ENCODE results near the gene TNS2. TPM values are rescaled to one million over a fixed set of nuclear protein-coding genes. Genes with fewer than 3 reads are reported as not detected.
A peak's percentile ranks its signal among the peaks of the same experiment; 100 is the strongest.

The TNS2 gene
- polyA plus RNA-seq, 2 donors, result 32.9 to 48.6 TPM

DNA sequence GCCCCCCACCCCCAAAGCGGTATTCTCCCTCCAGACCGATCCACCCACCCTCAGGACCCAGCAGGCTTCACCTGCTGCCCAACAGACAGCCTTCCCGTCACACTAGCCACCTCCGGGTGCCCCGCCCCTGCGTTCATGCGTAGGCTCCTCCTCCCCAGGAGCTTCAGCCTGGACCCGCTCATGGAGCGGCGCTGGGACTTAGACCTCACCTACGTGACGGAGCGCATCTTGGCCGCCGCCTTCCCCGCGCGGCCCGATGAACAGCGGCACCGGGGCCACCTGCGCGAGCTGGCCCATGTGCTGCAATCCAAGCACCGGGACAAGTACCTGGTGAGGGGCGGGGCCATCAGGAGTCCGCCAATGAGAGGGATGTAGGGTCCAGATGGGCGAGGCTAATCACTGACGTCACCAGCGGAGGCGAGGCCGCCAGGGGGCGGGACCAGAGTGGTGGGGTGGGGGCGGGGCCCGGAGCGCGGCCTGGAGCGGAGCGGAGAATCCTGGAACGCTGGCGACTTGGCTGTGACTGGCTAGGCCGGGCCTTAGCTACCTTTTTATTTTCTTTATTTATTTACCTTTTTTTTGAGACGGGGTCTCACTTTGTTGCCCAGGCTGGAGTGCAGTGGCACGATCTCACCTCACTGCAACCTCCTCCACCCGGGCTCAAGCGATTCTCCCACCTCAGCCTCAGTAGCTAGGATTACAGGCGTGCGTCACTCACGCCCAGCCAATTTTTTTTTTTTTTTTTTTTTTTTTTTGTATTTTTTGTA, 4.4 kb downstream of the TNS2 start:
- 6 to 7% methylated on average over 46 to 48 of the region's 48 CpGs for WGBS, 2 donors
- H3K4me1 ChIP-seq (ENCODE audit: control insufficient read depth in 2 of 2, insufficient read depth in 2 of 2, low read length in 1 of 2), result peaks cover 3 to 19% of the 10 kb centered on the region in 2 donors
- peak overlapping the region; percentile 97 to 98 for H3K27ac ChIP-seq (ENCODE audit: low read depth in 2 of 2, low read length in 1 of 2)

DNA sequence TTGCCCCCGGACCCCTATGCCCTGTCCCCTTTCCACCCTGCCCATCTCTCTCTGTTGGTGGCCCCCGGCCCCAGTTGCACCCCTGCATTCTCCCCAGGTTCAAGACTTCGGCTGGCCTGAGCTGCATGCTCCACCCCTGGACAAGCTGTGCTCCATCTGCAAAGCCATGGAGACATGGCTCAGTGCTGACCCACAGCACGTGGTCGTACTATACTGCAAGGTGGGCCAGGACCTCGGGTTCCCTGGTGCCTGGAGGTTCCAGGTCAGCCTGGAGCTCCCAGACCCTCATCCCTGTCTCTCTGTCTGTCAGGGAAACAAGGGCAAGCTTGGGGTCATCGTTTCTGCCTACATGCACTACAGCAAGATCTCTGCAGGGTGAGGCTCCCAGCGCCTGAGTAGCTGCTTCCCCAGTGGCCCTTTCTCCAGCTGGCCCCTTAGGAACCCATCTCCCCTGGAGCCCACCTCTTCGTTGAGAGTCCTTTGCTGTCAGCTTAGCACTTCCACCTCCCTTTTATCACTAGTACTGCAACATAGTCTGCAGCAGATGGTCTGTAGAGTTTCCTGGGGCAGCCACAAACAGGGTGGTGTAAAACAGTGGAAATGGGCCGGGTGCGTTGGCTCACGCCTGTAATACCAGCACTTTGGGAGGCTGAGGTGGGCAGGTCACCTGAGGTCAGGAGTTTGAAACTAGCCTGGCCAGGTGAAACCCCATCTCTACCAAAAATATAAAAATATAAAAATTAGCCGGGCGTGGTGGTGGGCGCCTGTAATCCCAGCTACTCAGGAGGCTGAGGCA, 5.8 kb downstream of the TNS2 start:
- Histone ChIP-seq H3K27ac (ENCODE audit: low read depth in 2 of 2, low read length in 1 of 2) (no peak overlapping the region), H3K4me3 (ENCODE audit: low read depth in 1 of 2, low read length in 2 of 2) (no peak overlapping the region), H3K27me3 (ENCODE audit: control insufficient read depth in 1 of 2, insufficient read depth in 2 of 2, low read length in 2 of 2) (no peaks in the 10 kb centered on the region), H3K9me3 (ENCODE audit: control insufficient read depth in 2 of 2, insufficient read depth in 1 of 2, low read depth in 1 of 2, low read length in 1 of 2) (no peaks in the 10 kb centered on the region), H3K36me3 (ENCODE audit: control insufficient read depth in 2 of 2, insufficient read depth in 2 of 2, low read length in 1 of 2) (peaks cover 0 to 14% of the 10 kb centered on the region in 2 donors), H3K4me1 (ENCODE audit: control insufficient read depth in 2 of 2, insufficient read depth in 2 of 2, low read length in 1 of 2) (peaks cover 3 to 21% of the 10 kb centered on the region in 2 donors)
- 81 to 82% methylated on average over 15 of the region's 15 CpGs for WGBS, 2 donors

More for the DNA sequence above, 4.4 kb downstream of the TNS2 start:
- H3K4me3 ChIP-seq (ENCODE audit: low read depth in 1 of 2, low read length in 2 of 2), result peak overlapping the region; percentile 51 to 65
- no peaks in the 10 kb centered on the region for H3K9me3 ChIP-seq (ENCODE audit: control insufficient read depth in 2 of 2, insufficient read depth in 1 of 2, low read depth in 1 of 2, low read length in 1 of 2)
- peaks cover 0 to 10% of the 10 kb centered on the region in 2 donors for H3K36me3 ChIP-seq (ENCODE audit: control insufficient read depth in 2 of 2, insufficient read depth in 2 of 2, low read length in 1 of 2)
- H3K27me3 ChIP-seq (ENCODE audit: control insufficient read depth in 1 of 2, insufficient read depth in 2 of 2, low read length in 2 of 2), result no peaks in the 10 kb centered on the region

DNA sequence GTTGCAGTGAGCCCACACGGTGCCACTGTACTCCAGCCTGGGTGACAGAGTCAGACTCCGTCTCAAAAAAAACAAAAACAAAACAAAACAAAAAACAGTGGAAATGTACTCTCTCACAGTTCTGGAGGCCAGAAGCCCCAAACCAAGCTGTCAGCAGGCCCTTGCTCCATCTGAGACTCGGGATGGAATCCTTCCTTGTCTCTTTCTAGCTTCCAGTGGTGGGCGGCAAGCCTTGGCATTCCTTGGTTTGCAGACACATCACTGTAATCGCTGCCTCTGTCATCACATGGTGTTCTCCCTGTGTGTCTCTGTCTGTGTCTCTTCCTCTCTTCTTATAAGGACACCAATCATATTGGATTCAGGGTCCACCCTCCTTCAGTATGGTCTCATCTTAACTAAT, 6.4 kb downstream of the TNS2 start:
- Histone ChIP-seq H3K36me3 (ENCODE audit: control insufficient read depth in 2 of 2, insufficient read depth in 2 of 2, low read length in 1 of 2) (peaks cover 0 to 13% of the 10 kb centered on the region in 2 donors), H3K4me3 (ENCODE audit: low read depth in 1 of 2, low read length in 2 of 2) (no peak overlapping the region), H3K4me1 (ENCODE audit: control insufficient read depth in 2 of 2, insufficient read depth in 2 of 2, low read length in 1 of 2) (peaks cover 3 to 24% of the 10 kb centered on the region in 2 donors), H3K27ac (ENCODE audit: low read depth in 2 of 2, low read length in 1 of 2) (no peak overlapping the region), H3K27me3 (ENCODE audit: control insufficient read depth in 1 of 2, insufficient read depth in 2 of 2, low read length in 2 of 2) (no peaks in the 10 kb centered on the region), H3K9me3 (ENCODE audit: control insufficient read depth in 2 of 2, insufficient read depth in 1 of 2, low read depth in 1 of 2, low read length in 1 of 2) (no peaks in the 10 kb centered on the region)
- 81 to 84% methylated on average over 5 of the region's 5 CpGs for WGBS, 2 donors

DNA sequence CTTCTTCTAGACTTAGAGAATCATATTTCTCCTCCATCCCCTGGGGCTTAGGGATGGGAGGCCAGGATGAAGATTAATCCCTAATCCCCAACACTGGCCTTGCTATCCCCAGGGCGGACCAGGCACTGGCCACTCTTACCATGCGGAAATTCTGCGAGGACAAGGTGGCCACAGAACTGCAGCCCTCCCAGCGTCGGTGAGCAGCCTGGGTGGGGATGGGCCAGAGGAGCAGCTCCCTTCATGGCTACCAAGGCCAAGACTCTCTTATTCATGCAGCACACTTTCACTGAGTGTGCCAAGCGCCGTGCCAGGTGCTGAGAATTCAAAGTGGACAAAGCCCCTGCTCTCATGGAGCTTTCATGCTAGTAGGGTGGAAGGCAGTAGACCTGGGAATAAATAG, 7.0 kb downstream of the TNS2 start:
- Histone ChIP-seq H3K4me1 (ENCODE audit: control insufficient read depth in 2 of 2, insufficient read depth in 2 of 2, low read length in 1 of 2) (peaks cover 0 to 26% of the 10 kb centered on the region in 2 donors), H3K4me3 (ENCODE audit: low read depth in 1 of 2, low read length in 2 of 2) (no peak overlapping the region), H3K27ac (ENCODE audit: low read depth in 2 of 2, low read length in 1 of 2) (no peak overlapping the region), H3K9me3 (ENCODE audit: control insufficient read depth in 2 of 2, insufficient read depth in 1 of 2, low read depth in 1 of 2, low read length in 1 of 2) (no peaks in the 10 kb centered on the region), H3K36me3 (ENCODE audit: control insufficient read depth in 2 of 2, insufficient read depth in 2 of 2, low read length in 1 of 2) (peaks cover 0 to 8% of the 10 kb centered on the region in 2 donors), H3K27me3 (ENCODE audit: control insufficient read depth in 1 of 2, insufficient read depth in 2 of 2, low read length in 2 of 2) (no peaks in the 10 kb centered on the region)
- 89 to 92% methylated on average over 7 of the region's 7 CpGs for WGBS, 2 donors

DNA sequence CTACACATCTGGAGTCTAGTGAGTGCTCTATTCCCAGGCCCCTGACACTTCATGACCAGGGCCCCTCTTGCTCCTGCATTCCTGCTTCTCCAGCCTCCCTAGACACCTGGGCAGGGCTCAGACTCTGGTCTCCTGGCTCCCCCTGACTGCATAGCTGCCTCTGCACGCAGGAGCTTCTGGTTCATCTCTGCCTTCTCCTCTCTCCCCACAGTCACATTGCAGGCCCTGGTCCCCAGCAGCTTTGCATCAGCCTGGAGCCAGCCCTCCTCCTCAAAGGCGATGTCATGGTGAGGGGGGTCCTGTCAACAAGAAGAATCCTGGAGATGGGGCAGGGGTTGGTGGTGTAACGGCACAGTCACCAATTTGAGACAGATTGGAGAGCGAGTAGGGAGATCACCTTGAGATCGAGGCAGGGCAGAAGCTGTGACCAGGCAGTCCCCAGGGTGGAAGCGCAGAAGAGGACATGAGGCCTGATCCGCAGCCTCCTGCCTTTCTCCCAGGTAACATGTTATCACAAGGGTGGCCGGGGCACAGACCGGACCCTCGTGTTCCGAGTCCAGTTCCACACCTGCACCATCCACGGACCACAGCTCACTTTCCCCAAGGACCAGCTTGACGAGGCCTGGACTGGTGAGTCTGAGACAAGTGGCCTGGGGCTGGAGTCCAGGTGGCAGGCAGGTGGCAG, 8.1 kb downstream of the TNS2 start:
- Histone ChIP-seq H3K4me3 (ENCODE audit: low read depth in 1 of 2, low read length in 2 of 2) (no peak overlapping the region), H3K27ac (ENCODE audit: low read depth in 2 of 2, low read length in 1 of 2) (no peak overlapping the region), H3K36me3 (ENCODE audit: control insufficient read depth in 2 of 2, insufficient read depth in 2 of 2, low read length in 1 of 2) (peaks cover 0 to 8% of the 10 kb centered on the region in 2 donors), H3K9me3 (ENCODE audit: control insufficient read depth in 2 of 2, insufficient read depth in 1 of 2, low read depth in 1 of 2, low read length in 1 of 2) (no peaks in the 10 kb centered on the region), H3K27me3 (ENCODE audit: control insufficient read depth in 1 of 2, insufficient read depth in 2 of 2, low read length in 2 of 2) (no peaks in the 10 kb centered on the region), H3K4me1 (ENCODE audit: control insufficient read depth in 2 of 2, insufficient read depth in 2 of 2, low read length in 1 of 2) (peaks cover 0 to 22% of the 10 kb centered on the region in 2 donors)
- WGBS, 2 donors, result 87 to 90% methylated on average over 13 of the region's 13 CpGs

DNA sequence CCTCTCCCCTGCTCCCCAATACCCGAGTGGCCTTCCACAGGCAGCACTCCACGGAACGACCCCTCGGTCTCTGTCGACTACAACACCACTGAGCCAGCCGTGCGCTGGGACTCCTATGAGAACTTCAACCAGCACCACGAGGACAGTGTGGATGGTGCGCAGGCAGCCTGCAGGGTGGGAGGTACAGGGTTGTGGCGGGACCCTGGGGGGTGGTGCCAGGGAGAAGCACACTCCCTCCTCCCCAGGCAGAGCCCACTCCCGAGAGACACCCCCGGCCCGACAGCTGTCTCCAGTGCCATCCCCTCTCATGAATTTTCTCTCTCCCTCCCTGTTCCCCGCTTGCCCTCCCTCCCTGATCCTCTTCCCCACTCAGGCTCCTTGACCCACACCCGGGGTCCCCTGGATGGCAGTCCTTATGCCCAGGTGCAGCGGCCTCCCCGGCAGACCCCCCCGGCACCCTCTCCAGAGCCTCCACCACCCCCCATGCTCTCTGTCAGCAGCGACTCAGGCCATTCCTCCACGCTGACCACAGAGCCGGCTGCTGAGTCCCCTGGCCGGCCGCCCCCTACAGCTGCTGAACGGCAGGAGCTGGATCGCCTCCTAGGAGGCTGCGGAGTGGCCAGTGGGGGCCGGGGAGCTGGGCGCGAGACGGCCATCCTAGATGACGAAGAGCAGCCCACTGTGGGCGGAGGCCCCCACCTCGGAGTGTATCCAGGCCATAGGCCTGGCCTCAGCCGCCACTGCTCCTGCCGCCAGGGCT, 9.0 kb downstream of the TNS2 start:
- 81 to 85% methylated on average over 33 to 35 of the region's 35 CpGs for WGBS, 2 donors

DNA sequence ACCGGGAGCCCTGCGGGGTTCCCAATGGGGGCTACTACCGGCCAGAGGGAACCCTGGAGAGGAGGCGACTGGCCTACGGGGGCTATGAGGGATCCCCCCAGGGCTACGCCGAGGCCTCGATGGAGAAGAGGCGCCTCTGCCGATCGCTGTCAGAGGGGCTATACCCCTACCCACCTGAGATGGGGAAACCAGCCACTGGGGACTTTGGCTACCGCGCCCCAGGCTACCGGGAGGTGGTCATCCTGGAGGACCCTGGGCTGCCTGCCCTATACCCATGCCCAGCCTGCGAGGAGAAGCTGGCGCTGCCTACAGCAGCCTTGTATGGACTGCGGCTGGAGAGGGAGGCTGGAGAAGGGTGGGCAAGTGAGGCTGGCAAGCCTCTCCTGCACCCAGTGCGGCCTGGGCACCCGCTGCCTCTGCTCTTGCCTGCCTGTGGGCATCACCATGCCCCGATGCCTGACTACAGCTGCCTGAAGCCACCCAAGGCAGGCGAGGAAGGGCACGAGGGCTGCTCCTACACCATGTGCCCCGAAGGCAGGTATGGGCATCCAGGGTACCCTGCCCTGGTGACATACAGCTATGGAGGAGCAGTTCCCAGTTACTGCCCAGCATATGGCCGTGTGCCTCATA, 9.7 kb downstream of the TNS2 start:
- no peaks in the 10 kb centered on the region for H3K9me3 ChIP-seq (ENCODE audit: control insufficient read depth in 2 of 2, insufficient read depth in 1 of 2, low read depth in 1 of 2, low read length in 1 of 2)
- no peaks in the 10 kb centered on the region for H3K27me3 ChIP-seq (ENCODE audit: control insufficient read depth in 1 of 2, insufficient read depth in 2 of 2, low read length in 2 of 2)
- WGBS, 2 donors, result 83 to 89% methylated on average over 22 to 24 of the region's 24 CpGs
- no peak overlapping the region for H3K27ac ChIP-seq (ENCODE audit: low read depth in 2 of 2, low read length in 1 of 2)
- no peak overlapping the region for H3K4me3 ChIP-seq (ENCODE audit: low read depth in 1 of 2, low read length in 2 of 2)
- H3K36me3 ChIP-seq (ENCODE audit: control insufficient read depth in 2 of 2, insufficient read depth in 2 of 2, low read length in 1 of 2), result peaks cover 0 to 14% of the 10 kb centered on the region in 2 donors
- peaks cover 0 to 16% of the 10 kb centered on the region in 2 donors for H3K4me1 ChIP-seq (ENCODE audit: control insufficient read depth in 2 of 2, insufficient read depth in 2 of 2, low read length in 1 of 2)

More for the DNA sequence above, 9.0 kb downstream of the TNS2 start:
- peaks cover 0 to 17% of the 10 kb centered on the region in 2 donors for H3K4me1 ChIP-seq (ENCODE audit: control insufficient read depth in 2 of 2, insufficient read depth in 2 of 2, low read length in 1 of 2)
- no peak overlapping the region for H3K4me3 ChIP-seq (ENCODE audit: low read depth in 1 of 2, low read length in 2 of 2)
- H3K27ac ChIP-seq (ENCODE audit: low read depth in 2 of 2, low read length in 1 of 2), result no peak overlapping the region
- H3K27me3 ChIP-seq (ENCODE audit: control insufficient read depth in 1 of 2, insufficient read depth in 2 of 2, low read length in 2 of 2), result no peaks in the 10 kb centered on the region
- no peaks in the 10 kb centered on the region for H3K9me3 ChIP-seq (ENCODE audit: control insufficient read depth in 2 of 2, insufficient read depth in 1 of 2, low read depth in 1 of 2, low read length in 1 of 2)
- H3K36me3 ChIP-seq (ENCODE audit: control insufficient read depth in 2 of 2, insufficient read depth in 2 of 2, low read length in 1 of 2), result peaks cover 0 to 10% of the 10 kb centered on the region in 2 donors

DNA sequence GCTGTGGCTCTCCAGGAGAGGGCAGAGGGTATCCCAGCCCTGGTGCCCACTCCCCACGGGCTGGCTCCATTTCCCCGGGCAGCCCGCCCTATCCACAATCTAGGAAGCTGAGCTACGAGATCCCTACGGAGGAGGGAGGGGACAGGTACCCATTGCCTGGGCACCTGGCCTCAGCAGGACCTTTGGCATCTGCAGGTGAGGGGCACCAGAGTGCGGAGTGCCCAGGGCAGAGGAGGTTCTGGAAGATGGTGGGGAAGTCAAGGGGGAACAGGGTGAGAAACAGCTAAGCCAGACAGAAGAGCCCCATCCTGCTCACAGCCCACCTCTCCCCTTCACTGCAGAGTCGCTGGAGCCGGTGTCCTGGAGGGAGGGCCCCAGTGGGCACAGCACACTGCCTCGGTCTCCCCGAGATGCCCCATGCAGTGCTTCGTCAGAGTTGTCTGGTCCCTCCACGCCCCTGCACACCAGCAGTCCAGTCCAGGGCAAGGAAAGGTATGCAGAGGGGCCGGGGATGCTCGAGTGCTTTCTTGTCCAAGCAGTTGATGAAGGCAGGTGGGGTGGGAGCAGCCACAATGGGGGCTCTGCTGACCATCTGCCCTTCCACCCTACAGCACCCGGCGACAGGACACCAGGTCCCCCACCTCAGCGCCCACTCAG, 10.3 kb downstream of the TNS2 start:
- no peaks in the 10 kb centered on the region for H3K27me3 ChIP-seq (ENCODE audit: control insufficient read depth in 1 of 2, insufficient read depth in 2 of 2, low read length in 2 of 2)
- 77 to 85% methylated on average over 14 to 17 of the region's 17 CpGs for WGBS, 2 donors
- H3K4me3 ChIP-seq (ENCODE audit: low read depth in 1 of 2, low read length in 2 of 2), result no peak overlapping the region
- peaks cover 0 to 16% of the 10 kb centered on the region in 2 donors for H3K4me1 ChIP-seq (ENCODE audit: control insufficient read depth in 2 of 2, insufficient read depth in 2 of 2, low read length in 1 of 2)
- H3K9me3 ChIP-seq (ENCODE audit: control insufficient read depth in 2 of 2, insufficient read depth in 1 of 2, low read depth in 1 of 2, low read length in 1 of 2), result no peaks in the 10 kb centered on the region
- H3K27ac ChIP-seq (ENCODE audit: low read depth in 2 of 2, low read length in 1 of 2), result peak overlapping the region in 1 of 2 donors; percentile 14
- H3K36me3 ChIP-seq (ENCODE audit: control insufficient read depth in 2 of 2, insufficient read depth in 2 of 2, low read length in 1 of 2), result peaks cover 0 to 20% of the 10 kb centered on the region in 2 donors
